ENCODE results near the gene RNF31.

Gene RNF31

DNA sequence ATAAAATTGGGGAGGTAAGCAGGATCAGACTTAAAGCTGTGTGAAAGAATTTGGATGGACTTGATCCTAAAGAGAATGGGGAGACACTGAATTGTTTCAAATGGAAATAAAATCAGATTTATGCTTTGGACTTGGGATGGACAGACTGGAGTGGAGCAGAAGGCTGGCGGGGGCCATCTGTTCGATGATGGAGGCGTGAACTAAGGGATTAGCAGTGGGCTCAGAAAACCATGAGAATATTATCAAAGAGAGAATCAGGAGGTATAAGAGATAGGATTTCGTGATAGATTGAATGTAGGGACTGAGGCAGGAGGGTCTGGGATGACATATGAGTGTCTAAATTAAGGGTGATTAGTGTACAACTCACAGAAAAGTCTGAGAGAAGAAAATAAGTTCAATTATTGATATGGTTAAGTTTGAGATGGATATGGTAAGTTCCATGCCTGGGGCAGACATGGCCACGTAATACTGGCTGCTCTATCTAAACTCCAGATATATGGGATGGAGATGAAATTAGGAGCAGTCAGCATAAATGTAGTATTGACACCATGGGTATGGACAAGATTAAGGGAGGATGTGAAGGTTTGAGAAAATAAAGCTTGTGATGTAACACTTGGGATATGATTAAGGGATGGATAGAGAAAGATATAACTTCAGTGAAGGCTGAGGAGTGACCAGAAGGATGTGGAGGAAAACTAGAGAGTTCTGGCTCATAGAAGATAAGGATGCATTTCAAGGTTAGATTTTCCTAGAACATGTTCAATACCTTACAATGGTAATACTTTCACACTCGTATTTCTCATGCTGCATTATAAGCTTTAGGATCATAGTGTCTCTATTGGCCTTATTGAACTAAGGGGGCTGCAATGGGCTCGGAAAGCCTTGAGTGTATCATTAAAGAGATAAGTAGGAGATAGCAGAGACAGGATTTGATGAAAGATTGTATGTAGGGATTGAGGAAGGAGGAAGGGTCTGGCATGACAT lies 57.2 kb downstream of the RNF31 start:
- DNase-seq, result no peak

DNA sequence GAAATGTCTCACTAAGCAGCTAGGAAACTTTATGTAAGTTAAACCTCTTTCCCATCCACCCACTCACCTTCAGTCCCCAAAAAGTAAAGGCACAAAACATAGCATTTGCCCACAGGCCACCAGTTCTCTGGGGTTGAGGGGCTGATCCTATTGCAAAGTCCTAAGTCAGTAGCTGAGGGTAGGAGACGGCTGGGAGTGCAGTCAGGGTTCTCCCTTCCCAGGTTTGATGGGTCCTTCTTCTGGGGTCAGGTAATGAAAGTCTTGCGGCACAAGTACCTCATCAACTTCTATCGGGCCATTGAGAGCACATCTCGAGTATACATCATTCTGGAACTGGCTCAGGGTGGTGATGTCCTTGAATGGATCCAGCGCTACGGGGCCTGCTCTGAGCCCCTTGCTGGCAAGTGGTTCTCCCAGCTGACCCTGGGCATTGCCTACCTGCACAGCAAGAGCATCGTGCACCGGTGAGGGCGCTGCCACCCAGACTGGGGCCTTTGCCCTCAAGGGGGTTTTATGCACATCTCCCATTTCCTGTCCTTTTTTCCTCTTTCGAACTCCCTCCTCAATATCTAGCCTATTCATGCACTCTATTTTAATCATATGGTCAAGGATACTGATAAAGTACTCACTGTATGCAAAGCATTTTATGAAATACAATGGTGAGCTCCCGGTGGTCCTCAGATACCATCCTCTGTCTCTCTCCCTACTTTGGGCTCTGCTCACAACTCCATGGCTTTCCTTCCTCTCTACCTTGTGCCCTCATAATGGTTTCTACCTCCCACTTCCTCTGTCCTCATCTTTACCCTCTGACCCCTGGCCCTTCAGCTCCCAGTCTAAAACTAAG lies 59.2 kb downstream of the RNF31 start:
- DNase-seq, result no peak

DNA sequence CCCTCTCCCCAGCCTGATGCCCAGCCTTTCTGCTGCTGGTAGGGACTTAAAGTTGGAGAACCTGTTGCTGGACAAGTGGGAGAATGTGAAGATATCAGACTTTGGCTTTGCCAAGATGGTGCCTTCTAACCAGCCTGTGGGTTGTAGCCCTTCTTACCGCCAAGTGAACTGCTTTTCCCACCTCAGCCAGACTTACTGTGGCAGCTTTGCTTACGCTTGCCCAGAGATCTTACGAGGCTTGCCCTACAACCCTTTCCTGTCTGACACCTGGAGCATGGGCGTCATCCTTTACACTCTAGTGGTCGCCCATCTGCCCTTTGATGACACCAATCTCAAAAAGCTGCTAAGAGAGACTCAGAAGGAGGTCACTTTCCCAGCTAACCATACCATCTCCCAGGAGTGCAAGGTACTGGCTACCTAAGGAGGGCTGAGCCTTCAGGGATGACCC lies 59.8 kb downstream of the RNF31 start:
- DNase-seq, result no peak

DNA sequence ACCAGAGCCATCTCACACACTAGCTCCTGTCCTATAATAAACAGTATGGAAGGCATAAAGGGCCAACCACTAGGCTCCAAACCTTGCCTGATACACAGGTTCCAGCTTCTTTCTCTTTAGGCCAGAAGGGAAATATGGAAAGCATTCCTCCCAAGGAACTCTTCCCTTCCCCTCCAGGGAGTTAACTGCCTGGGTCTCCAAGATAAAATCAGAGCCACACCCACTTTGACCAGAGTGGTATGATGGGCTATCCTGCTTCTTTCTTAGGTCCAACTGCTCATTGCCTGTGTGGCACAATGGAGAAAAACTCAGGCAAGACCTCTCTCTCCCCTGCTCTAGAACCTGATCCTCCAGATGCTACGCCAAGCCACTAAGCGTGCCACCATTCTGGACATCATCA lies 60.3 kb downstream of the RNF31 start:
- no peak for DNase-seq

All from stimulated activated CD4-positive, alpha-beta T cell treated with anti-CD3 and anti-CD28 coated beads, Interleukin-2, amount 100 ng/mL, for 24 hours (primary cell).